ENCODE results near the gene HLA-DRA. TPM values are rescaled to one million over a fixed set of nuclear protein-coding genes. Genes with fewer than 3 reads are reported as not detected.

Gene HLA-DRA
- total and polyA plus RNA-seq, 2 of the 8 experiments (the other 6 are each of a cell fraction or from before 2014, with no cell fraction given): 5.0 to 6.2 TPM

- Histone ChIP-seq H2BK15ac (ENCODE audit: low read length) (no peak overlapping the region), H3K56ac (replicated peaks; ENCODE audit: insufficient read length, low read depth, low read length) (no peak overlapping the region), H4K8ac (ENCODE audit: extremely low read depth, insufficient read depth, low read length) (no peak overlapping the region), H3K4me3 (ENCODE audit: extremely low read depth in 1 of 4, insufficient read depth in 2 of 4, low read depth in 3 of 4, low read length in 4 of 4) (no peak overlapping the region), H3K14ac (ENCODE audit: insufficient read length) (no peak overlapping the region), H2BK120ac (replicated peaks; ENCODE audit: low read depth, low read length) (no peak overlapping the region), H2AK5ac (ENCODE audit: low read depth, low read length) (no peak overlapping the region), H3K4ac (replicated peaks; ENCODE audit: insufficient read length, low read depth, low read length) (no peak overlapping the region), H3K4me1 (replicated peaks in 1 of 4; ENCODE audit: control insufficient read depth in 3 of 4, insufficient read depth in 4 of 4, low read length in 3 of 4) (no peaks in the 10 kb centered on the region), H3K4me2 (ENCODE audit: insufficient read depth in 1 of 2, low read depth in 2 of 2, low read length in 2 of 2) (no peak overlapping the region), H4K91ac (replicated peaks; ENCODE audit: insufficient read length, low read length) (no peak overlapping the region), H2BK12ac (ENCODE audit: low read depth, low read length) (no peak overlapping the region), H3K79me1 (ENCODE audit: low read depth, low read length) (no peaks in the 10 kb centered on the region), H3K9me3 (ENCODE audit: insufficient read depth in 2 of 2, low read depth in 1 of 2, low read length in 1 of 2) (peaks cover 10 to 11% of the 10 kb centered on the region in 2 experiments), H4K5ac (ENCODE audit: insufficient read length, low read depth, low read length) (no peak overlapping the region), H3K27me3 (replicated peaks in 1 of 4; ENCODE audit: control insufficient read depth in 3 of 4, extremely low read depth in 1 of 4, insufficient read depth in 3 of 4, low read length in 3 of 4) (no peaks in the 10 kb centered on the region), H3K23me2 (ENCODE audit: low read depth, low read length) (no peaks in the 10 kb centered on the region), H4K20me1 (replicated peaks in 1 of 2; ENCODE audit: control insufficient read depth in 1 of 2, insufficient read depth in 2 of 2, low read length in 2 of 2) (no peaks in the 10 kb centered on the region), H2BK20ac (ENCODE audit: low read length) (no peak overlapping the region), H3K18ac (ENCODE audit: extremely low read depth, low read length) (no peak overlapping the region), H2BK5ac (ENCODE audit: low read depth, low read length) (no peak overlapping the region), H3K36me3 (ENCODE audit: control insufficient read depth in 2 of 4, insufficient read depth in 4 of 4, low read length in 3 of 4) (no peaks in the 10 kb centered on the region), H2AFZ (ENCODE audit: low read length) (no peak overlapping the region), H3K23ac (ENCODE audit: insufficient read length) (no peak overlapping the region), H3K79me2 (ENCODE audit: control insufficient read depth in 1 of 2, insufficient read depth in 2 of 2, low read length in 2 of 2) (no peaks in the 10 kb centered on the region), H3K27ac (ENCODE audit: low read depth, low read length) (no peak overlapping the region), H3K9ac (replicated peaks in 1 of 4; ENCODE audit: extremely low read depth in 1 of 4, low read depth in 3 of 4, low read length in 3 of 4) (no peak overlapping the region)
- 33% methylated on average over 1 of the region's 3 CpGs; no CpG with 5 or more reads in 1 of the 2 experiments for WGBS, 2 experiments (ENCODE audit: extremely low coverage in 1 of 2, insufficient coverage in 1 of 2, insufficient read length in 1 of 2, insufficient replicate concordance in 2 of 2, low coverage in 1 of 2, low lambda C conversion rate in 2 of 2, missing lambda C conversion rate in 1 of 2)
- POLR2A ChIA-PET (ENCODE audit: partially characterized antibody): no interaction called here
- FAIRE-seq (no peak), DNase-seq (ENCODE audit: low read depth in 1 of 2, low spot score in 2 of 2) (no peak)
- CTCF ChIA-PET (ENCODE audit: partially characterized antibody): interaction anchor here (1.4 kb wide), 1 partner anchor 11 kb away, joined by 9 read pairs; no protein-coding TSS in a partner anchor
- TF ChIP-seq RBBP5 (IDR thresholded peaks at IDR 0.05; ENCODE audit: borderline replicate concordance, low read depth, low read length) (no peak), TAF7 (optimal IDR thresholded peaks at IDR 0.05; ENCODE audit: borderline replicate concordance, low read depth, low read length) (no peak), USF2 (IDR thresholded peaks at IDR 0.05; ENCODE audit: low read length) (no peak), EZH2 (IDR thresholded peaks at IDR 0.05; ENCODE audit: low read depth, low read length, severe bottlenecking) (no peak), POU5F1 (IDR thresholded peaks at IDR 0.05; ENCODE audit: low read depth, low read length) (no peak), BCL11A (IDR thresholded peaks at IDR 0.05; ENCODE audit: low read depth in 2 of 2, low read length in 2 of 2) (no peak), NANOG (IDR thresholded peaks at IDR 0.05; ENCODE audit: insufficient read depth, low read depth, low read length, poor library complexity, severe bottlenecking) (no peak), POLR2AphosphoS5 (IDR thresholded peaks at IDR 0.05; ENCODE audit: low read depth, low read length) (no peak), SP1 (IDR thresholded peaks at IDR 0.05; ENCODE audit: low read depth, low read length) (no peak), EGR1 (IDR thresholded peaks at IDR 0.05; ENCODE audit: borderline replicate concordance, low read depth, low read length) (no peak), PHF8 (conservative IDR thresholded peaks at IDR 0.05; ENCODE audit: low read depth, low read length) (no peak), HDAC6 (IDR thresholded peaks at IDR 0.05; ENCODE audit: low read depth, low read length) (no peak), CBX5 (IDR thresholded peaks at IDR 0.05; ENCODE audit: low read depth, low read length) (no peak)
Measured at GRCh38 chr6:32449088-32449736, 9.5 kb downstream of the HLA-DRA start.

Data from H1 (cell line).